Right renal cortex interstitium (tissue), 3 donors: ENCODE measurements around the gene STEAP1B. TPM values are rescaled to one million over a fixed set of nuclear protein-coding genes. Genes with fewer than 3 reads are reported as not detected.

Source experiments
- DNase-seq, 3 donors: peaks; one replicate each; pipeline ENCODE4 v3.0.0-alpha.2; 2013; ENCODE audit warnings: low read depth in 3 of 3, low spot score in 2 of 3
- polyA plus RNA-seq, 3 donors: library from polyadenylated mRNA; unstranded; fragments of 120-200 nt; gene quantifications; one replicate each; pipeline ENCODE4 v1.2.1, GENCODE V29; 2013; ENCODE audit not compliant: insufficient read length in 3 of 3

The STEAP1B gene
- polyA plus RNA-seq, 3 donors = 1.4 to 2.0 (median 1.9) TPM

- DNase-seq = no peak
Measured at GRCh38 chr7:22406715-22407114, 93.3 kb downstream of the STEAP1B start.

- DNase-seq = no peak
Measured at GRCh38 chr7:22404421-22405023, 95.5 kb downstream of the STEAP1B start.

- DNase-seq = no peak
Measured at GRCh38 chr7:22403344-22403743, 96.6 kb downstream of the STEAP1B start.

- no peak for DNase-seq
Measured at GRCh38 chr7:22402250-22402649, 97.7 kb downstream of the STEAP1B start.

GRCh38 chr7:22400936-22401553, 98.9 kb downstream of the STEAP1B start:
- DNase-seq = no peak

GRCh38 chr7:22400150-22400814, 99.7 kb downstream of the STEAP1B start:
- no peak for DNase-seq

- no peak for DNase-seq
Measured at GRCh38 chr7:22399546-22399945, 100.4 kb downstream of the STEAP1B start.

- DNase-seq = no peak
Measured at GRCh38 chr7:22399091-22399490, 100.9 kb downstream of the STEAP1B start.

- no peak for DNase-seq
Measured at GRCh38 chr7:22397981-22398380, 102.0 kb downstream of the STEAP1B start.

- no peak for DNase-seq
Measured at GRCh38 chr7:22395222-22395621, 104.8 kb downstream of the STEAP1B start.

GRCh38 chr7:22394739-22395138, 105.2 kb downstream of the STEAP1B start:
- DNase-seq = no peak

GRCh38 chr7:22393913-22394729, 105.9 kb downstream of the STEAP1B start:
- DNase-seq = no peak

- DNase-seq = no peak
Measured at GRCh38 chr7:22390516-22390915, 109.5 kb downstream of the STEAP1B start.

GRCh38 chr7:22389892-22390291, 110.1 kb downstream of the STEAP1B start:
- DNase-seq = no peak

- DNase-seq = no peak
Measured at GRCh38 chr7:22387583-22387982, 112.4 kb downstream of the STEAP1B start.

GRCh38 chr7:22386865-22387264, 113.1 kb downstream of the STEAP1B start:
- DNase-seq = no peak

GRCh38 chr7:22386206-22386858, 113.7 kb downstream of the STEAP1B start:
- DNase-seq = no peak

GRCh38 chr7:22385326-22385725, 114.7 kb downstream of the STEAP1B start:
- DNase-seq = no peak

- no peak for DNase-seq
Measured at GRCh38 chr7:22380333-22380732, 119.7 kb downstream of the STEAP1B start.

- DNase-seq = no peak
Measured at GRCh38 chr7:22378199-22378980, 121.6 kb downstream of the STEAP1B start.
